HT1080 (cell line): ENCODE data around the gene SPRN. TPM values are rescaled to one million over a fixed set of nuclear protein-coding genes. Genes with fewer than 3 reads are reported as not detected.
A peak's percentile ranks its signal among the peaks of the same experiment; 100 is the strongest.

ENCODE experiments used
- DNase-seq: peaks from one replicate; pipeline ENCODE4 v3.0.0-alpha.2; 2015; ENCODE audit warnings: low read depth
- total RNA-seq: library from RNA; depleted of rRNA; stranded (reverse); fragments of >200 nt; shearing (Covaris generic); gene quantifications from 2 replicates; pipeline ENCODE4 v1.2.3, GENCODE V29; 2014

Gene SPRN
- total RNA-seq, 1 experiment from 2014 or later, result not detected

- peak; percentile 20 for DNase-seq
Measured at GRCh38 chr10:133411523-133412380, 12.7 kb downstream of the SPRN start.

GRCh38 chr10:133405844-133406527 lies 18.4 kb downstream of the SPRN start:
- DNase-seq, result no peak

GRCh38 chr10:133405272-133405671 lies 19.2 kb downstream of the SPRN start:
- no peak for DNase-seq

GRCh38 chr10:133403784-133404183 lies 20.6 kb downstream of the SPRN start:
- DNase-seq, result no peak

GRCh38 chr10:133403359-133403758 lies 21.1 kb downstream of the SPRN start:
- no peak for DNase-seq

GRCh38 chr10:133401981-133402725 lies 22.3 kb downstream of the SPRN start:
- no peak for DNase-seq

GRCh38 chr10:133401500-133401899 lies 22.9 kb downstream of the SPRN start:
- no peak for DNase-seq

- DNase-seq, result no peak
Measured at GRCh38 chr10:133400624-133401424, 23.6 kb downstream of the SPRN start.

- no peak for DNase-seq
Measured at GRCh38 chr10:133399123-133399601, 25.3 kb downstream of the SPRN start.

- no peak for DNase-seq
Measured at GRCh38 chr10:133397938-133398337, 26.5 kb downstream of the SPRN start.

GRCh38 chr10:133396035-133396624 lies 28.3 kb downstream of the SPRN start:
- peak; percentile 51 for DNase-seq

GRCh38 chr10:133394801-133395221 lies 29.6 kb downstream of the SPRN start:
- no peak for DNase-seq

- peak; percentile 89 for DNase-seq
Measured at GRCh38 chr10:133394064-133394663, 30.3 kb downstream of the SPRN start, which contains the start of gene MTG1. TSS of gene MTG1 (plus strand) at chr10:133394157. CDS start at chr10:133394221, 64 bp downstream.

GRCh38 chr10:133393401-133394063 lies 30.9 kb downstream of the SPRN start:
- DNase-seq, result no peak

GRCh38 chr10:133391761-133392518 lies 32.5 kb downstream of the SPRN start:
- DNase-seq, result no peak

- no peak for DNase-seq
Measured at GRCh38 chr10:133391249-133391635, 33.2 kb downstream of the SPRN start.

GRCh38 chr10:133390597-133391248 lies 33.7 kb downstream of the SPRN start:
- DNase-seq, result no peak
